Right kidney (tissue), 9 donors: ENCODE data around the gene APOBEC3H.
"Not testable (repeated sequence)": the region's sequence is repeated elsewhere in the genome, so short reads cannot be mapped to it uniquely, and the experiment has no call there.

Source experiments
- DNase-seq: peaks from one replicate; pipeline ENCODE4 v3.0.0-alpha.2; 2016
- long read RNA-seq, 8 donors: transcript quantifications; one replicate each; lab custom pipeline, GENCODE V29; 2026

The APOBEC3H gene
- long read RNA-seq, donor 1: 0 reads
- long read RNA-seq, donor 2: 0 reads
- long read RNA-seq, donor 3: 0 reads
- long read RNA-seq, donor 4: 0 reads
- long read RNA-seq, donor 5: 0 reads
- long read RNA-seq, donor 6: 0 reads
- long read RNA-seq, donor 7: 0 reads
- long read RNA-seq, donor 8: 0 reads

DNA sequence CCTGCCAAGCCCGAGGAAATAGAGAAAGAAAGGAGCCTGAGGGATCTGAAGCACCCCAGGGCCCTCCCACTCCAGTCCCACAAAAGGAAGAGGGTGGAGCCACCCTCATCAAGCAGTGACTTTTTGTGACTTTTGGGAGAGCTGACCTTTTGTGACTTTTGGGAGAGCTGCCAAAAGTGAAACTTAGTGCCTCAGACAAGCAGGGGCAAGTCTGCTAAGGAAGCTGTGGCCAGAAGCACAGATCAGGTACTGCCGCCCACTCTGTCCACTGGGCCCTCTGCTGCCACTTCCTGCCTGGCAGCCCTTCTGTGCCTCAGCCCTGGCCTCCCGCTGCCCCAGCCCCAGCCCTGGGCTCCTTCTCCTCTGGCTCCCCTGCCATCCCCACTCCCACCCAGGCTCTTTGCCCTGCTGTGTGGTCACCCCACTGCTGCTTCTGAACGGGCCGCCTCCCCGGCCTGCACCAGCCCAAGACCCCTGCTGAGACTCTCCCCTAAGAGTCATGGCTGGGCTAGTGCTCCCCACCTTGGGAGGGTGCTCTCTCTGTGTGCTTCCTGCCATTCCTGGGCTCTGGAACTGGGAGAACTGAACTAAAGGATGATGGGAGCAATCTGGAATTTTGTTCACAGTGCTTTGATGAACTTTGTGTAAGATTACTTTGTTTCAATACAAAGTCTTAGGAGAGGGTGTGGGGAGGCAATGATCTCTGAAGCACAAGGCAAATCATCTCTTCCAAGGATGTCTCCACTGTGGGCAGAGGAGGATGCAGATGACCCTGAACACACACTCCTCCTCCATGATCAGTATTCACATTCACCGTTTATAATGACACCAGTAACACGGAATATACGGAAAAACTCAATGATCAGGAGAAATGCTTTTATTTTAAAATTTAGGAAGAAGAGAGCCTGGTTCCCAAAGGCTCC lies at the start of gene APOBEC3H:
APOBEC3H (plus strand) TSS at position 147 of the 923 bp plus-strand sequence. CDS start 3,035 bp downstream, outside the sequence.
- no peak for DNase-seq

DNA sequence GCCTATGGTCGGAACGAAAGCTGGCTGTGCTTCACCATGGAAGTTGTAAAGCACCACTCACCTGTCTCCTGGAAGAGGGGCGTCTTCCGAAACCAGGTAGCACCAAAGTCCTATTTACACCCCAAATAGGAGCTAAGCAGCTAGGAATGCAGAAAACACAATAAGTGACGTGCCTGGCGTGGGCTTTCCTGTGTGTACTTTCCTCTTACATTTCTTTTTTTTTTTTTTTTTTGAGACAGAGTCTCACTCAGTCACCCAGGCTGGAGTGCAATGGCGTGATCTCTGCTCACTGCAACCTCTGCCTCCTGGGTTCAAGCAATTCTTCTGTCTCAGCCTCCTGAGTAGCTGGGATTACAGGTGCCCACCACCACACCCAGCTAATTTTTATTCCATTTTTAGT lies 47.6 kb upstream of the APOBEC3H start:
- DNase-seq: not testable (repeated sequence)

DNA sequence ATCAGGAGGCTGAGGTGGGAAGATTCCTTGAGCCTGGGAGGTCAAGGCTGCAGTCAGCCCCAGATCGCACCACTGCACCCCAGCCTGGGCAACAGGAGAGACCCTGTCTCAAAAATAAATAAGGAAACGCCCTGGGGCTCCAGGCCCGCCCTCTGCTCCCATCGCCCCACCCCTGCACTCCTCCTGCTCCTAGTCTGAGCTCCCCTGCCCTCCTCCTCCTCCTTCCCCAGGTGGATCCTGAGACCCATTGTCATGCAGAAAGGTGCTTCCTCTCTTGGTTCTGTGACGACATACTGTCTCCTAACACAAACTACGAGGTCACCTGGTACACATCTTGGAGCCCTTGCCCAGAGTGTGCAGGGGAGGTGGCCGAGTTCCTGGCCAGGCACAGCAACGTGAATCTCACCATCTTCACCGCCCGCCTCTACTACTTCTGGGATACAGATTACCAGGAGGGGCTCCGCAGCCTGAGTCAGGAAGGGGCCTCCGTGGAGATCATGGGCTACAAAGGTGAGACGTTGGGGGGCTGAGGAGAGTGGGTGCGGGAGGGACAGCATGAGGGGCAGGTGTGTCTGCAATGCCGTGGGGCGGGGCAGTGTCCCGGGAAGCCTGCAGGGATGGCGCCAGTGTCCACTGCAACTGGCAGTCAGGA lies 45.1 kb upstream of the APOBEC3H start:
- DNase-seq: not testable (repeated sequence)

DNA sequence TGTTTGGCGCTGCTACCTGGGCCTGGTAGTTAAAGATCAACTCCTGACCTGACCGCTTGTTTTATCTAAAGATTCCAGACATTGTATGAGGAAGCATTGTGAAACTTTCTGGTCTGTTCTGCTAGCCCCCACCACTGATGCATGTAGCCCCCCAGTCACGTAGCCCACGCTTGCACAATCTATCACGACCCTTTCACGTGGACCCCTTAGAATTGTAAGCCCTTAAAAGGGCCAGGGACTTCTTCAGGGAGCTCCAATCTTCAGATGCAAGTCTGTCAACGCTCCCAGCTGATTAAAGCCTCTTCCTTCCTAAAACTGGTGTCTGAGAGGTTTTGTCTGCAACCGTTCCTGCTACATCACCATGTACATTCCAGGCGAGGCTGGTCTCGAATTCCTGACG lies 41.4 kb upstream of the APOBEC3H start:
- DNase-seq: no peak

DNA sequence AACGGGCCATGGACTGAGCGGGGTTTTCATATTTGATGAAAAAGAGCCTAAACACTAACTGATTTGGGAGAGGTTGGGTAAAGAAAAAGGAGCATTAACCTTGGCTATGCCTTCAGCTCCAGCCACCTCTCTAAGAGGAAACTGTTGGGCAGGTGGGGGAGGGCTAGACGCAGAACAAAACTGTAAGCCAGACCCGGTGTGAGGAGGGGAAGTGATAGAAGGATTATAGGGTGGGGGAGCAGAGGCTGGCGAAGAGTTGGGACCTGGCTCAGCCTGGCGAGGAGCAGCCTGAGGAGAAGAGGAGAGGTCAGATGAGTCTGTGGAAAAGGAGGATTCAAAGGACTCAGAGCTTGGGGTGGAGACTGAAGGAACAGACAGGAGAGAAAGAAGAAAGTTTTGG lies 35.8 kb upstream of the APOBEC3H start:
- not testable (repeated sequence) for DNase-seq

DNA sequence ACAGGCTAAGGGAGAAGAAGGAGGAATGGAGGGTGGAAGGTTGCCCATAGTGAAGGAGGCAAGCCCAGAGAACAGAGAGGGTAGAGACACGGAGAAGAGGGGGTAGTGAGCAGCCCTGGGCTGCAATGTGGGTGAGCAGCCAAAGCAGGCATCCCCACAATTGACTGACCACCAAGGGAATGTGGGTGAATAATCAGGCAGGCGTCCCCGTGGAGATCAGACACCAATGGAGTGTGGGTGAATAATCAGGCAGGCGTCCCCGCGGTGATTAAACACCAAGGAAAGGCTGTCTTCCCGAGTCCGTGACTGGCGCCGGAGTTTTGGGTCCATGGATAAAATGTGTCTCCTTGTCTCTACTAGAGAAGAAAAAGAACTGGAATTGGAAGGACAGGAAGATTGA lies 35.1 kb upstream of the APOBEC3H start:
- not testable (repeated sequence) for DNase-seq

DNA sequence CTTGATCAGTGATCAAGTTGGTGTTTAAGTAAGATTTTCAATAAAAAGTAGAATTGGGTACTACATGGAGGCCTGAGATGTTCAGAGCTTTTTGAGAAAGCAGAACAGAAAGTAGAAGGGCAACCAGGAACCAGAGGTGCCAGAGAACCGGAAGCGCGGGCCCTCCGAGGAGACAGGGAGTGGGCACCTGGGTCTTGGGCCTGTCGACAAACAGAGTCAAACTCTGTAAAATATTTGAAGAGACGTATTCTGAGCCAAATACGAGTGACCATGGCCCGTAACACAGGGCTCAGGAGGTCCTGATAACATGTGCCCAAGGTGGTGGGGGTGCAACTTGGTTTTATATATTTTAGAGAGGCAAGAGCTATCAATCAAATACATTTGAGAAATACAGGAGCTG lies 33.1 kb upstream of the APOBEC3H start:
- not testable (repeated sequence) for DNase-seq

DNA sequence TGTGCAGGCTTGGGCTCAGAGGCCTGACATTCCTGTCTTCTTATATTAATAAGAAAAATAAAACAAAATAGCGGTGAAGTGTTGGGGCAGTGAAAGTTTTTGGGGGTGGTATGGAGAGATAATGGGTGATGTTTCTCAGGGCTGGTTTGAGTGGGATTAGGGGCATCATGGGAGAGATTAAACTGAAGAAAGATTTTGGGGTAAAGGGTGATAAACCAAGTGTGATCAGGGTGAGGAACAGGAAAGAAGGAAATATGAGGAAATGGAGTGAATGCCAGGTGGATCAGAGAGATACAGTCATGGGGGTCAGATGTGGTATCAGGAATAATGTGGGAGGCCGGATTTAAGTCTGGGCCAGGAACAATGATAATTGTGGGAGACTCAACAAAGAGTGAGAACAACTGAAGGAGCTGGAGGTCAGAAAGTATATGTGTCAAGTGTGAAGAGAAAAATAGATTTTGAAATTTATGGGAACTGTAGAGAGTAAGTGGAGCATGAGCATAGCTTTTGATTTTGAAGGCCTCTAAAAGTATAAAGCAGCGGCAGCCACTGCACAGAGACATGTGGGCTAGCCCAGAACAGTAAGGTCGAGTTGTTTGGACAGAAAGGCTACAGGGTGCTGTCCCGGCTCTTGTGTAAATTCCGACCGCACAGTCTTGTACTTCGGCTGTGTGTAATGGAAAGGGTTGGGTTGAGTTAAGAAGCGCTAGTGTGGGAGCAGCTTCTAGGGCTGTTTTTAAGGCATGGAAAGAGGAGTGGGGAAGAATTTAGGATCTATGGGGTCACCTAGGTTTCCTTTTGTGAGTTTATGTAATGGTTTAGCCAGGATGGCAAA lies 30.4 kb upstream of the APOBEC3H start:
- not testable (repeated sequence) for DNase-seq

DNA sequence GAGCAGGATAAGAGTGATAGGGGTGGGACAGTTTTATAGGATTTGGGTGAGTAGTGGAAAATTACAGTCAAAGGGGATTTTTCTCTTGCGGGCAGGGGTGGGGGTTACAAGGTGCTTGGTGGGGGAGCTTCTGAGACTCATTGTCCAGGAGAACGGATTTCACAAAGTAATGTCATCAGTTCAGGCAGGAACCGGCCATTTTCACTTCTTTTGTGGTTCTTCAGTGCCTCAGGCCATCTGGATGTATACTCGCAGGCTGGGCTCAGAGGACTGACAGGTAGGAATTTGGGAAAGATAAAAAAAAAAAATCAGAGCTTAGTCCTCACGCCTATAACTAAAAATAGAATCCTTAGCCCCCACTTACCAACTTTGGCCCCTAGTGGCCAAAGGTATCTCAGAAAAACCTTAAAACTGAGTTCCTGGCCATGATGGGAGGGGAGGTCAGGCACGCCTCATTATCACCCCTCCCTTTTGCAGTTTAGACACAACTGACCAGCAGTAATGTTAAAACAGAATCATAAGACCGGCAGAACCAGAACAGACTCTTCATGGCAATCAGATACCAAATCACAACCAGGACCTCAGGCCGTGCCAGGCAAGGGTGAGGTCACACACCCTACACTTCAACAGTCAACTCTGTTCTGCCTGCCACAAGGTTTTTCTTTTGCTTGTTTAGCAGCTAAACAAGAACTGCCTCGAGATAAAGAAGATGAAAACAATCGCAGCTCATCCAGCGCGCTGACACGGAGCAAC lies 28.8 kb upstream of the APOBEC3H start:
- DNase-seq: no peak

DNA sequence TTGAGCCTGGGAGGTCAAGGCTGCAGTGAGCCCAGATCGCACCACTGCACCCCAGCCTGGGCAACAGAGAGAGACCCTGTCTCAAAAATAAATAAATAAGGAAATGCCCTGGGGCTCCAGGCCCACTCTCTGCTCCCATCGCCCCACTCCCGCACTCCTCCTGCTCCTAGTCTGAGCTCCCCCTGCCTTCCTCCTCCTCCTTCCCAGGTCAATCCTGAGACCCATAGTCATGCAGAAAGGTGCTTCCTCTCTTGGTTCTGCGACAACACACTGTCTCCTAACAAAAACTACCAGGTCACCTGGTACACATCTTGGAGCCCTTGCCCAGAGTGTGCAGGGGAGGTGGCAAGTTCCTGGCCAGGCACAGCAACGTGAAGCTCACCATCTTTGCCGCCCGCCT lies 26.9 kb upstream of the APOBEC3H start:
- no peak for DNase-seq

DNA sequence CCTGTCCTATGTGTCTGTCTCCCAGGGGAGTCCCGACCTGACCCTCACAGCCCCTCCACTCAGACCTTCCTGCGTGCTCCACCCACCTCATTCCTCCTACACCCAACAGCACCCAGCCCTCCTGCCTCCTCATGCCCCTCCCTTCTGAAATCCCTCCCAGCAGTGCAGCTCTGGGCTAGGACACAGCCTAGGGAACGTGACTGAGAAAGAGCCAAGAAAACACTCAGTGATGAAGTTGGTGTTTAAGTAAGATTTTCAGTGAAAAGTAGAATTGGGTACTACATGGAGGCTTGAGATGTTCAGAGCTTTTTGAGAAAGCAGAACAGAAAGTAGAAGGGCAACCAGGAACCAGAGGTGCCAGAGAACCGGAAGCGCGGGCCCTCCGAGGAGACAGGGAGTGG lies 24.5 kb upstream of the APOBEC3H start:
- DNase-seq: not testable (repeated sequence)

DNA sequence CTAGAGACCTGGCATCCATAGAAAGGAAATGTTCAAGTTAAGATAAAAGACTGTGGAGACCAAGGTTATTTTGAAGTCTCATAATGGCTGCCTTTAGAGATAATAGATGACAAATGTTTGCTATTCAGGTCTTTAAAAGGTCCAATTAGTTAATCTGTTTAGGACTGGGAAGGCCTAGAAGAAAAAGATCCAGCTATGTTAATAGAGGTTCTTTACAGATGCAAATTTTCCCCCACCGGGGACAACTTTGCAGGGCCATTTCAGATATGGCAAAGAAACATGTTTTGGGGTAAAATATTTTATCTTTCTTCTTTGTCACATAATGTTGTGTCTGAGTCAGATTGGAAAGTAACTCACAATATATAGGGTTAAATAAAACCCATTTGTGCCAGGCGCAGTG lies 23.1 kb upstream of the APOBEC3H start:
- no peak for DNase-seq

DNA sequence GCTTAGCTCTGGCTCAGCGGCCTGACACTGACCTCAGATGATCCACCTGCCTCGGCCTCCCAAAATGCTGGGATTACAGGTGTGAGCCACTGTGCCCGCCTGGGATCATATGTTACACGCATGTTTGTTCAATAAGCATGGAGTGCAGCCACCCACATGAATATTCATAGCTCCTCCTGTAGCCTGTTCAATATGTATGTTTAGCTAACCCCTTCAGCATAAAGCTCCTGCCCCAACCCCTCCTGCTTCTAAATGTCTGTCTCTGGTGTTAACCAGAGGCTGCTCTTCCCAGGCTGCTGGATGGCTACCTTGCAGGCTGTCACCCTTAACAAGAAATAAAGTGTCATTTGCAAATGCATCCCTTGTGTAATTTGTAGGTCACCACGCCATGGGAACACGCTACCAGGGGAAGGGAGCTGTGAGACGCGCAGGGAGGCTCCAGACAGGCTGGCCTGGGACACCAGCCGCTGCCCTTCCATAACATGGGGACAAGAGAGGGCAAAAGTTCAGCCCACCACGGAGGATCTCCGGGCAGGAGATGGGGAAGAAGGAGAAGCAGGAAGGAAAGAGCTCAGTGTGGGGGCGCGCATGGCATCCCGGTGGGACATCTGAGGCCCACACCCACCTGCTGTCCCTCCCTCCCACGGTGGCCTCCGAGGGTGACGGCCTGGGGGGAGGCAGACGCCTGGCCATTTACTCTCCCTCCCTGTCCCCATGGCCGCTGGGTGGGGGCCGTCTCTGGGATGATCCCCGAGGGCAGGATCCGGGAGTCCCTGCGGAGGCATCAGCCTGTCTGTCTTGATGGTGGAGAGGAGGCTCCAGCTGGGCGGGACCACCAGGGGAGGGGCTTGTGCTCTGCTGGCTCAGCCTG lies 20.7 kb upstream of the APOBEC3H start:
- not testable (repeated sequence) for DNase-seq

DNA sequence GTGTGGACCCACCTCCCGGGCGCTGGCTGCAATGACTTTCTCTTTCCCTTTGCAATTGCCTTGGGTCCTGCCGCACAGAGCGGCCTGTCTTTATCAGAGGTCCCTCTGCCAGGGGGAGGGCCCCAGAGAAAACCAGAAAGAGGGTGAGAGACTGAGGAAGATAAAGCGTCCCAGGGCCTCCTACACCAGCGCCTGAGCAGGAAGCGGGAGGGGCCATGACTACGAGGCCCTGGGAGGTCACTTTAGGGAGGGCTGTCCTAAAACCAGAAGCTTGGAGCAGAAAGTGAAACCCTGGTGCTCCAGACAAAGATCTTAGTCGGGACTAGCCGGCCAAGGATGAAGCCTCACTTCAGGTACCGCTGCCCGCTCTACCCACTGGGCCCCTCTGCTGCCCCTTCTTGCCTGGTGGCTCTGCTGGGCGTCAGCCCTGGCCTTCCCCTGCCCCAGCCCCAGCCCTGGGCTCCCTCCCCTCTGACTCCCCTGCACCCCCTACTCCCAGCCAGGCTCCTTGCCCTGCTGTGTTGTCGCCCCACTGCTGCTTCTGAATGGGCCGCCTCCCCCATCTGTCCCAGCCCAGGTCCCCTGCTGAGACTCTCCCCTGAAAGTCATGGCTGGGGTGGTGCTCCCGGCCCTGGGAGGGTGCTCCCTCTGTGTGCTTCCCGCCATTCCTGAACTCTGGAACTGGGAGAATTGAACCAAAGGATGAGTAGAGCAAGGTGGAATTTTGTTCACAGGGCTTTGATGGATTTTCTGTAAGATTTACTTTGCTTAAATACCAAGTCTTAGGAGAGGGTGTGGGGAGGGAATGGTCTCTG lies 19.8 kb upstream of the APOBEC3H start, which contains the start of gene APOBEC3G:
APOBEC3G (plus strand) TSS at position 250 of the 815 bp plus-strand sequence; CDS start at position 337, 87 bp downstream.
- DNase-seq: peak; percentile 59

DNA sequence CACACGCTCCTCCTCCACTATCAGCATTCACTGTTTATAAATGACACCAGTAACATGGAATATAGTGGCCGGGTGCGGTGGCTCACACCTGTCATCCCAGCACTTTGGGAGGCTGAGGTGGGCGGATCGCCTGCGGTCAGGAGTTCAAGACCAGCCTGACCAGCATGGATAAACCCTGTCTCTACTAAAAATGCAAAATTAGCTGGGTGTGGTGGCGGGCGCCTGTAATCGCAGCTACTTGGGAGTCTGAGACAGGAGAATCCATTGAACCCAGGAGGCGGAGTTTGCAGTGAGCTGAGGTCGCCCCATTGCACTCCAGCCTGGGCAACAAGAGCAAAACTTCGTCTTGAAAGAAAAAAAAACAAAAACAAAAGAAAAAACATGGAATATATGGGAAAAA lies 19.1 kb upstream of the APOBEC3H start:
- not testable (repeated sequence) for DNase-seq

DNA sequence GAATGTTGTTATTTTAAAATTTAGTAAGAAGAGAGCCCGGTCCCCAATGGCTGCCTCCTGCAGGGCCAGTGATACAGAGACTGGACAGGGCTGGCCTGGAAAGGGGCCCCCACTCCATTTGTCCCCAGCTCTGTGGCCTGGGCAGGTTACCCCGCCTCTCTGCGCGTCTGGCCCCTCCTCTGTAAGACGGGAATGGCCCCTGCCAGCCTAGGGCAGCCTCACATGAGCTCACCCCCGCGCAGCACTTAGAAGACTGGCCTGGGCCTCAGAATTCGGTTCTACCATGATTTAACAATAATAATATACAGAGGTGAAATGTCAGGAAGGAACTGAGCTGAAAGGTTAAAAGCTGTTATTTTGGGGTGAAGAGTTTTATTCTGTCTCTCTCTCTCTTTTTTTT lies 18.7 kb upstream of the APOBEC3H start:
- no peak for DNase-seq

DNA sequence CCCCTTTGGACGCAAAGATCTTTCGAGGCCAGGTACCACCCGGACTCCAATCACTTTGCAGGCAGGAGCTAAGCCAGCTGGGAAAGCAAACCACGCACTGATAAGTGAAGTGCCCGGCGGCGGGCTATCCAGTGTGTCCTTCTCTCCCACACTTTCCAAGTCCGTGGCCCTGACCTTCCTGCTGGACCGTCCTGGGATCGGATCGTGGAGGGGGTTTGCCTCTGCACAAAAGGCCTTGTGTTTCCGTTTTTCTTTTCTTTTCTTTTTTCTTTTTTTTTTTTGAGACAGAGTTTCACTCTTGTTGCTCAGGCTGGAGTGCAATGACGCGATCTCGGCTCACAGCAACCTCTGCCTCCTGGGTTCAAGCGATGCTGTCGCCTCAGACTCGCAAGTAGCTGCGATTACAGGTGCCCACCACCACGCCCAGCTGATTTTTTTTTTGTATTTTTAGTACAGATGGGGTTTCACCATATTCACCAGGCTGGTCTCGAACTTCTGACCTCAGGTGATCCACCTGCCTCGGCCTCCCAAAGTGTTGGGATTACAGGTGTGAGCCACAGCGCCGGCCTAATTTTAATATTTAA lies 17.9 kb upstream of the APOBEC3H start:
- DNase-seq: not testable (repeated sequence)

DNA sequence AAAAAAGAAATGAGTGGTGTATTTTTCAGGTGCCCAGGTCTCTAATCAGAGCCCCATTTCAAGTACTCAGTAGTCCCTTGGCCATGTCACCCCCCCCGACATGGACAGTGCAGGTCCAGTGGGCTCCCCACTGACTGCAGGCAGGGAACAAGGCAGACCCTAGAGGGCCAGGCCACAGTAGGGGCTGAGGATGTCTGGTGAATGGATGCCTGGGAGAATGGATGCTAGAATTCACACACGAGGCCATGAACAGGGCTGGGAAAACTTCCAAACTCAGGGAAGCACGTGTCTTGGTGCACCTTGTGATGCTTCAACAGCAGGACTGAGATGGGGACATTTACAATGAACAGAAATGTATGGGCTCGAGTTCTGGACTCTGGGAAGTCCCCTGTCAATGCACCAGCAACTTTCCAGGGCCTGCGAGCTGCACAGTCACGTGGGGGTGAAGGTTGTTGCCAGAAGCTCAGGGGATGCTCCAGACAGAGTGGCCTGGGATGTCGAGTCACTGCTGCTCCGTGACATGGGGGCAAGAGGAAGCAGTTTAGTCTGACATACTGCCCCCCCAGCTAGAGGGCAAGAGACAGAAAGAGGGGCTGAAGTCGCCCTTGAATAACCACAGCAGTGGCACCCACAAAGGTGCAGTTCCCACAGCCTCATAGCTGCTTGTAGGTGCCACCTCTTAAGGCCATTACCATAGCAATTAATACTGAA lies 16.8 kb upstream of the APOBEC3H start:
- DNase-seq: no peak
